ENCODE data around the gene MXRA5. TPM values are rescaled to one million over a fixed set of nuclear protein-coding genes. Genes with fewer than 3 reads are reported as not detected.

The MXRA5 gene
- total and polyA plus RNA-seq, 9 of the 15 experiments (the other 6 are each of a cell fraction or from before 2014, with no cell fraction given) = 0.02 TPM; not detected in 8

DNA sequence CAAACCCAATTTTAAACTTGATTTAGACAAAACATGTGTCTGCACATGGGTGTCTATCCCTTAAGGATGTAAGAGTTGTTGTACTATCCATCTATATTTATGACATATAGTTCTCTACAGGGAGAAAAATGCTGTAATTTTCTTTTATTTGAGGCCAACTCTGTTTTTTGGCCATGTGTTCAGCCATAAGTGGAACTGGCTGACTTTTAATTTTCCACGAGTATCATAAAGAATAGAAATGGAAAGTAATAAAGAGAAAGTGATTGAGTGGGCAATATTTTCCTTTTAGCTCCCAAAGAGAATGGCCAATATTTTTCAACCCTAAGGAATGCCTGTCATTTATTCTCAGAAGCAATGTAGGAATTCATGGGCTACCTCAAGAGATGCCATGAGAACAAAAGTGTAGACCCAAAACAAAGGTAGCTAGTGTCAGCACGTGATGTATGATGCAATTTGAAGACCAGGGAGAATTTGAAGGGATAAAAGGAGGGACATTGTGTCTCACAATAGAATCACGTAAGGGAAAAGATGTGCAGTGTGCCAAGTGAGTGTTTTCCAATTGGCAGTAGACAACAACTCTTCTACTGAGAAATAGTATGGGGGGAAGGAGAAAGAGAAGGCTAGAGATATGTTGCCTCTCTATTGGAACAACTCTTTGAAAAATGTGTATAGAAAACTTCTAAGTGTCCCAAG, 27.8 kb upstream of the MXRA5 start:
- POLR2A ChIA-PET = no interaction called here
- Histone ChIP-seq H3K9ac (ENCODE audit: insufficient read depth in 1 of 2, low read depth in 2 of 2, low read length in 2 of 2) (no peak overlapping the region), H3K4me2 (ENCODE audit: insufficient read depth, low read length) (no peak overlapping the region), H3K9me1 (ENCODE audit: control insufficient read depth, insufficient read depth, low read length) (no peaks in the 10 kb centered on the region), H3K4me3 (no peak overlapping the region), H3K36me3 (ENCODE audit: control insufficient read depth, insufficient read depth, low read length) (no peaks in the 10 kb centered on the region), H4K20me1 (replicated peaks; ENCODE audit: control insufficient read depth, insufficient read depth, low read length) (no peaks in the 10 kb centered on the region), H3K79me2 (ENCODE audit: control insufficient read depth, insufficient read depth, low read length) (no peaks in the 10 kb centered on the region), H2AFZ (ENCODE audit: low read depth, low read length) (no peak overlapping the region), H3K27ac (ENCODE audit: extremely low read depth, low read depth, low read length) (no peak overlapping the region), H3K9me3 (replicated peaks; ENCODE audit: control insufficient read depth, insufficient read depth, low read depth, low read length) (no peaks in the 10 kb centered on the region), H3K27me3 (ENCODE audit: control insufficient read depth in 2 of 2, insufficient read depth in 2 of 2, low read length in 2 of 2) (no peaks in the 10 kb centered on the region), H3K4me1 (replicated peaks in 1 of 2; ENCODE audit: control insufficient read depth in 2 of 2, insufficient read depth in 2 of 2, low read length in 2 of 2) (no peaks in the 10 kb centered on the region)
- intact Hi-C loops (cut with micrococcal nuclease) (no loop called here), in situ Hi-C loops (cut with MboI) (no loop called here)
- BruUV-seq (replicated peaks) = no TSS peak
- DNase-seq (ENCODE audit: extremely low read depth in 1 of 4, low spot score in 3 of 4) = no peak
- 0% methylated on average over 3 of the region's 3 CpGs for WGBS (ENCODE audit: insufficient coverage, low coverage, missing lambda C conversion rate)
- TF ChIP-seq MEIS2 (IDR thresholded peaks at IDR 0.05; ENCODE audit: partially characterized antibody) (no peak), TOE1 (IDR thresholded peaks at IDR 0.05; ENCODE audit: borderline replicate concordance) (no peak), TOE1 (CRISPR knock-in tag; IDR thresholded peaks at IDR 0.05; ENCODE audit: borderline replicate concordance, low read depth) (no peak)
- FAIRE-seq = no peak
- ATAC-seq = no peak
- CTCF ChIA-PET (ENCODE audit: low intra/inter-chr PET ratio) = no interaction called here

- no peak for ATAC-seq
- no peak overlapping the region for H3K4me3 ChIP-seq
- WGBS (ENCODE audit: insufficient coverage, low coverage, missing lambda C conversion rate) = 0% methylated on average over 4 of the region's 4 CpGs
- TF ChIP-seq, protein P1, sequence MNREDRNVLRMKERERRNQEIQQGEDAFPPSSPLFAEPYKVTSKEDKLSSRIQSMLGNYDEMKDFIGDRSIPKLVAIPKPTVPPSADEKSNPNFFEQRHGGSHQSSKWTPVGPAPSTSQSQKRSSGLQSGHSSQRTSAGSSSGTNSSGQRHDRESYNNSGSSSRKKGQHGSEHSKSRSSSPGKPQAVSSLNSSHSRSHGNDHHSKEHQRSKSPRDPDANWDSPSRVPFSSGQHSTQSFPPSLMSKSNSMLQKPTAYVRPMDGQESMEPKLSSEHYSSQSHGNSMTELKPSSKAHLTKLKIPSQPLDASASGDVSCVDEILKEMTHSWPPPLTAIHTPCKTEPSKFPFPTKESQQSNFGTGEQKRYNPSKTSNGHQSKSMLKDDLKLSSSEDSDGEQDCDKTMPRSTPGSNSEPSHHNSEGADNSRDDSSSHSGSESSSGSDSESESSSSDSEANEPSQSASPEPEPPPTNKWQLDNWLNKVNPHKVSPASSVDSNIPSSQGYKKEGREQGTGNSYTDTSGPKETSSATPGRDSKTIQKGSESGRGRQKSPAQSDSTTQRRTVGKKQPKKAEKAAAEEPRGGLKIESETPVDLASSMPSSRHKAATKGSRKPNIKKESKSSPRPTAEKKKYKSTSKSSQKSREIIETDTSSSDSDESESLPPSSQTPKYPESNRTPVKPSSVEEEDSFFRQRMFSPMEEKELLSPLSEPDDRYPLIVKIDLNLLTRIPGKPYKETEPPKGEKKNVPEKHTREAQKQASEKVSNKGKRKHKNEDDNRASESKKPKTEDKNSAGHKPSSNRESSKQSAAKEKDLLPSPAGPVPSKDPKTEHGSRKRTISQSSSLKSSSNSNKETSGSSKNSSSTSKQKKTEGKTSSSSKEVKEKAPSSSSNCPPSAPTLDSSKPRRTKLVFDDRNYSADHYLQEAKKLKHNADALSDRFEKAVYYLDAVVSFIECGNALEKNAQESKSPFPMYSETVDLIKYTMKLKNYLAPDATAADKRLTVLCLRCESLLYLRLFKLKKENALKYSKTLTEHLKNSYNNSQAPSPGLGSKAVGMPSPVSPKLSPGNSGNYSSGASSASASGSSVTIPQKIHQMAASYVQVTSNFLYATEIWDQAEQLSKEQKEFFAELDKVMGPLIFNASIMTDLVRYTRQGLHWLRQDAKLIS (CRISPR knock-in tag; IDR thresholded peaks at IDR 0.05) = no peak
- TF ChIP-seq MYNN (IDR thresholded peaks at IDR 0.05) = no peak
- no peak for TF ChIP-seq MYNN (CRISPR knock-in tag; IDR thresholded peaks at IDR 0.05)
- TF ChIP-seq SNIP1 (IDR thresholded peaks at IDR 0.05; ENCODE audit: low read depth) = no peak
- TF ChIP-seq ILF3 (IDR thresholded peaks at IDR 0.05; ENCODE audit: borderline replicate concordance) = no peak
- no peak for TF ChIP-seq ZNF668 (CRISPR knock-in tag; IDR thresholded peaks at IDR 0.05)
- no peak overlapping the region for H2AFZ ChIP-seq (ENCODE audit: low read depth, low read length)
- H3K4me2 ChIP-seq (ENCODE audit: insufficient read depth, low read length) = no peak overlapping the region
- ChIA-PET CTCF (ENCODE audit: low intra/inter-chr PET ratio) (no interaction called here), POLR2A (no interaction called here)
- H3K9me3 ChIP-seq (replicated peaks; ENCODE audit: control insufficient read depth, insufficient read depth, low read depth, low read length) = no peaks in the 10 kb centered on the region
- FAIRE-seq = no peak
- no peak for DNase-seq (ENCODE audit: extremely low read depth in 1 of 4, low spot score in 3 of 4)
- intact Hi-C loops (cut with micrococcal nuclease) (no loop called here), in situ Hi-C loops (cut with MboI) (no loop called here)
- H3K79me2 ChIP-seq (ENCODE audit: control insufficient read depth, insufficient read depth, low read length) = no peaks in the 10 kb centered on the region
- H3K36me3 ChIP-seq (ENCODE audit: control insufficient read depth, insufficient read depth, low read length) = no peaks in the 10 kb centered on the region
- no peaks in the 10 kb centered on the region for H3K27me3 ChIP-seq (ENCODE audit: control insufficient read depth in 2 of 2, insufficient read depth in 2 of 2, low read length in 2 of 2)
- no peaks in the 10 kb centered on the region for H3K4me1 ChIP-seq (replicated peaks in 1 of 2; ENCODE audit: control insufficient read depth in 2 of 2, insufficient read depth in 2 of 2, low read length in 2 of 2)
- H4K20me1 ChIP-seq (replicated peaks; ENCODE audit: control insufficient read depth, insufficient read depth, low read length) = no peaks in the 10 kb centered on the region
- no TSS peak for BruUV-seq (replicated peaks)
- no peak overlapping the region for H3K9ac ChIP-seq (ENCODE audit: insufficient read depth in 1 of 2, low read depth in 2 of 2, low read length in 2 of 2)
- H3K9me1 ChIP-seq (ENCODE audit: control insufficient read depth, insufficient read depth, low read length) = no peaks in the 10 kb centered on the region
- H3K27ac ChIP-seq (ENCODE audit: extremely low read depth, low read depth, low read length) = no peak overlapping the region
Observed at GRCh38 chrX:3371163-3371562, 24.7 kb upstream of the MXRA5 start.
